CD4-positive, alpha-beta T cell treated with Interleukin-15 for 1 hour (primary cell): ENCODE measurements around the gene ALDH1A2.
"Not testable (repeated sequence)": the region's sequence is repeated elsewhere in the genome, so short reads cannot be mapped to it uniquely, and the experiment has no call there.

ENCODE experiments used
- DNase-seq: peaks from one replicate; pipeline ENCODE4 v3.0.0-alpha.2; 2020

ALDH1A2 gene

GRCh38 chr15:58066042-58066867, 744 bp upstream of the ALDH1A2 start:
- peak; percentile 49 for DNase-seq

DNA sequence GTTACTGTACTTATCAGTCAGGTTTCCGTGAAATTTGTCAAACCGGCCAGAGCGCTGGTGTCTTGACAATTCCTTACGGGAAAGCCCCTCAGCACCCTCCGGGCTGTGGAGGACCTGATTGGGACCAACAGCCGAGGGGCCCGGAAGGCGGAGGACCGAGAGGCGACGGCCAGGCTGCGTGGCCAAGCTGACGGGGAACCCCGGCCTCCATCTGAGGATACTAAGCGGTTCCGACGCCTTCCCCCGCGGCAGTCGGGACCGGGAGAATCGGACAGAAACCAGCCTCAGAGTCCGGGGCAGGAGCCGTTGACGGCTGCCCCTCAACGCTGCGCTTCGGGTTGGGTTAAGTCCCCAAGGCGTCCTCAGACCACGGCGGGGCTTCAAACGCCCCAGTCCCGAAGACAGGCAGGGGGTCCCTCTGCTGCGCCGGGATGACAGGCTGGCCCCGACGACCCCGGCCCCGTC, 499 bp downstream of the ALDH1A2 start:
- no peak for DNase-seq

GRCh38 chr15:58064082-58064979, 1.2 kb downstream of the ALDH1A2 start:
- no peak for DNase-seq

DNA sequence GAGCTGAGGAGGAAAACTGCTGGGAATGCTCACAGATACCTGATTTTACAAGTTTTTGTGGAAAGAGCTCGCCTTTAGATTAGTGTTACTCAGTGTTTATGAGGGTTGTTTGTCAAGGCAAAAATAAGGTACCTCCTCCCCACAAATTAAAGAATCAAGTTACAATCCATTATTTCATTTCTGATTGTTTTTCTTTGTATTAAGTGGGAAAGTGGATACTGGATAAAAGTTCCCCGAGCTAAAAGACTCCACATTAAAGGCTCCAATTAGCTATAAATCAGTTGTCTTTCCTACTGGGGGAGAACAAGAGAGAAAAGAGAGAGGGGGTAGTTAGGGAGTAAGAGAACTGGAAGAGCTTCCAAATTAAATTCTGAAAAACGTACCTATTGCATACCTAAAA, 1.9 kb downstream of the ALDH1A2 start:
- DNase-seq, result no peak

DNA sequence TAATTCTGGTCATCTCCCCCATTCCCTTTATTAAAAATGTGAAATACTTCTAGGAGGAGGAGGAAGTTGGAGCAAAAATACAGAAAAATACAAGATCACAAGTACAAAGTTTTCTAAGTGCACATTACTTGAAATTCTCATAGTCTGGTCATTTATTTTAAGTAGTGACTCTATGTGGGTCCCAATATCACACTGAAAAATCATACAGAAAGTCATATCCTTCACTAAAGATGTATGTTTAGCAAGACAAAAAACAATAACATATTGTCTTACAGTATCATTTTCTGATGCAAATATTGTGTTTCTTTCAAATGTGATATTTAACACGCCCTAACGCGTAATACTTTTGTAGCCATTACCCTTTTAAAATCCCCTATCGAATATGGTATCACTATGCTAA, 2.5 kb downstream of the ALDH1A2 start:
- DNase-seq, result no peak

GRCh38 chr15:58062175-58062574, 3.3 kb downstream of the ALDH1A2 start:
- DNase-seq, result no peak

GRCh38 chr15:58060575-58060974, 4.9 kb downstream of the ALDH1A2 start:
- DNase-seq, result no peak

- no peak for DNase-seq
Measured at GRCh38 chr15:58058729-58059128, 6.8 kb downstream of the ALDH1A2 start.

- DNase-seq, result no peak
Measured at GRCh38 chr15:58058073-58058472, 7.4 kb downstream of the ALDH1A2 start.

- no peak for DNase-seq
Measured at GRCh38 chr15:58057559-58057958, 8.0 kb downstream of the ALDH1A2 start.

DNA sequence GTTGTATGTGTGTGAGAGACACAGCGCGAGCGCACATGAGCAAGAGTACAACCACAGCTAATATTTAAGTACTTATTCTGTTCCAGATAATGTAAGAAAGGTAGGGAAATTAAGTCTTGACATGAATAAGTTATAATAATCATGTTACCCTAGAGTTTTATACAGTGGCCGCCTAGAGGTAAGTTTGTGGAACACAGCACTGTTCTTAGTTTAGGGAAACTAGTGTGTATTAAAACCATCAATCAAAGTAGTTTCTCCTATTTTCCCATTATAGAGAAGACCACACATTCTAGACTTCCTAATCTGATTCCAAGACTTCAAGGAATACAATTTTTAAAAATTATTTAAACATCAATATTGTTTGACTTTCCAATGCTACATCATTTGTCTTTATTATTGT, 9.5 kb downstream of the ALDH1A2 start:
- no peak for DNase-seq

GRCh38 chr15:58053315-58054153, 12.0 kb downstream of the ALDH1A2 start:
- no peak for DNase-seq

DNA sequence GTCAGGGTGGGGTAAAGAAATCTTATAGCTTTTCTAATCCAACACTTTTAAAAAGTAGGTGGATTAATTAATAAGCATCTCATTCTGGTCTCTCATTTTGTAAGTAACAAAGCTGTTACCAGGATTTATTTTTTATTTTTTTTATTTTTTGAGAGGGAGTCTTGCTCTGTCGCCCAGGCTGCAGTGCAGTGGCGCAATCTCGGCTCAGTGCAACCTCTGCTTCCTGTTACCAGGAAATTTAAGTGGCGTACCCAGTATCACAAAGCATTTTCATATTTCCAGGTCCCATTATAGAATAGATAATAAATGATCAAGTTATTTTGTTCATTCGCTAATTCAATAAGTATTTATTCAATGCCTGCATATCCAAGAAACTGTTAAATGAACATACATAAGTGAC, 13.2 kb downstream of the ALDH1A2 start:
- DNase-seq, result no peak

DNA sequence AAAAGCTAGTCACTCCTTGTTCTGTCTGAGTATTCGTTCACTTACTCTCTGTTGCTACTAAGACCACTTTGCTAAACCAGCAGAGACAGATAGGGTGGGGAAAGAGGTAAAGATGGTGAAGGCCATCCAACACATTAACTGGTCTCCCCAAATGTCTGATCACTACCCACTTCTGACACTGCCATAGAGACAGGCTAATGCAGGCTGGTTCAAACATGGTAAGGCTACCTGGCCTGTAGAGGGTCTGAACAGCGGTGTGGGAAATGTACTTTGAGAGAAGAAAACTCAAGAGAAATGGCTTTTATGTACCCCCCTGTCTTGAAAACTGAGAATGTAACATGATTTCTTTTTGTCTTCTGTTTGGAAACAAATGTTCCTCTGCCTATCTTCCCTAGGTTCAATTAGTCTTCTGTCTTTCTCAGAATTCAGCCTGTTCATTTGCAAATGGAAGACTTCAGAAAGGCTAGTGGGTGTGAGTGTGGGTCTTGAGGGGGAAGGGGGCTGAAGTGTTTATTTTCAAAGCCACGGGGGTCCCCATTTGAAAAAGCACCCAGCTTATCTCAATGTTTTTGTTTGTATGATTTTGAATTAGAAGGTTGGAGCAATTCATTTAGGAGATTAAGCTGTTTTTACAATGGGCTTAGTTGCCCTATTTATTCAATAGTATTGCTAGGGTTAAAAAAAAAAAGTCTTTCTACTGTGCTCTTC, 15.8 kb downstream of the ALDH1A2 start:
- no peak for DNase-seq

- no peak for DNase-seq
Measured at GRCh38 chr15:58048261-58048660, 17.2 kb downstream of the ALDH1A2 start.

DNA sequence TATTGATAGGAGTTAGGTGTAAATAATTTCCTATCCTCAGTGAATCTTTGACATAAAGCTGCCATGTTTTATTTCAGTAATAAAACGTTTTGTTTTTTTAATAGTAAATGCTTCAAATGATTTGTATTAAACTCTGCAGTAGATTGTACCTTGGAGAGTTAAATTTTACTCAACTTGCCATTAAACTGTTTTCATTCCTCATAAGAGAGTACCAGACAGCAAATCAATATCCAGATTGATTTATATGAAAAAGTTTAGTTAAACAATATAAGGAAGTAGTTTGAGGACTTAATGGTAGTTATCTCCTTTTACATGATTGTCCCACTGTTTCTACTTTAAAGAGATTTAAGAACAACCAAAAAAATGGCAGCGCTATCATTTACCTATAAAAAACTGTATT, 18.4 kb downstream of the ALDH1A2 start:
- no peak for DNase-seq

GRCh38 chr15:58046467-58046866, 19.0 kb downstream of the ALDH1A2 start:
- no peak for DNase-seq

- not testable (repeated sequence) for DNase-seq
Measured at GRCh38 chr15:58045376-58045775, 20.1 kb downstream of the ALDH1A2 start.

DNA sequence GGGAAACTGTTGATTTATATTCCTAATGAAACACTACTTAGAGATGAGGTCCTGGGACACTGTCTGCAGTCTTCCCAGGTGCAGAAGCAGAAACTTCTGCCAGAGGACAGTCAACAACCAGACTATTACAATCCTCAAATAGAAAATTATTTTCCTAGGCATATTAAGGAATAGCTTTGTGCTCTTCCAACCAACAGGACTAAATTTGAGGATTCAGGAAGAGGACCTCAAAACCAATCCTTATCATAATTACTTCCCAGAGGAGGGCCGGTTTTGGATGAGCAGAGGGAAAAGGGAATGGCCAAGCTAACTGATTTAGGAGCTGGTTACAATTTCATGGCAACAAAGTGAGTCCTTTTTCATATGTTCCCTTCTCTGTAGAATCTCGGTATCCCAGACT, 21.0 kb downstream of the ALDH1A2 start:
- DNase-seq, result no peak

DNA sequence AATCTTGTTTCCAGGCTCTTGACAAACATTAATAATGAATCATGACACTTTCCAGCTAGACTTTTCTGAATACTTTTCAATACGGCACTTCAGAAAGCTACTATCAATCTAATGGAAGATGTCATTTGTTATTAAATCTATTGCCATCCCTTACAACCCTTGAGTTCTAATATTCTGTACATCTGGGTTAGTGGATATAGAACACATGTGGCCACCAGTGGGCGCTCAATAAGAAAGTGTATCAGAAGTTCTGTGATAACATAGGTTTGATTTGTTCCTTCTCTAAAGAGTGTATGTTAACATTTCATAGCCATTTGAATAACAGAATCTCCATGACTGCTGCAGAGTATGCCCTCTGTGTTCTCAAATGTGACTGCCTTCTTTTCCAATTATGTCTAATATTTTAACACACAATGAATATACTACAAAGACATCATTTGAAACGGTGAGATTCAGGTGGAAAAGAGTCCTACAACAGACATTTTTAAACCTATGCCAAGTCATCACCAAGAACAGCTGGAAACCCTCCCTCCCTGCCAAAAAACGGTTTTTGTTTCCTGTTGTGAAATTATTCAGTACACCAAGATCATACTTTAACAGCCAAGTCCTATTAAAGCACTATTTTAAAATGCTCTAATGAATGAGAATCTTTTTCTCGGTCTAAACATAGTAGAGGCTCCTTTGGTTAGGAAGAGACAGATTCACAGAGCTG, 22.2 kb downstream of the ALDH1A2 start:
- no peak for DNase-seq

DNA sequence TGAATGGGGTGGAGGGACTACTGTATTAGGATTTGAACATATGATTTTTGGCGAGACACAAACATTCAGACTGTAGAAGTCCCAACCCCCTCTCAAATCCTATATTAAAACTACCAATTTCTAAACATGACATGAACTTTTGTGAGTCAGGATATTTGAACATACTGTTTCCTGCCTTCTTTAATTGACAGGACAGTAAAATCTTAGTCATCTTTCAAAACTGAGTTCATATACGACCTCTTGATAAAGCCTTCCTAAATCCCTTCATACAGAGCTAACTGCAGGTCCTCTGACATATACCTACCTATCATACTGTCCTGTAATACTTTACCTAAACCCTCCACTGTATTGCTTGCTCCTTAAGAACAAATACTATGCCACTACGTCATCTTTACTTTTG, 23.5 kb downstream of the ALDH1A2 start:
- DNase-seq, result no peak

DNA sequence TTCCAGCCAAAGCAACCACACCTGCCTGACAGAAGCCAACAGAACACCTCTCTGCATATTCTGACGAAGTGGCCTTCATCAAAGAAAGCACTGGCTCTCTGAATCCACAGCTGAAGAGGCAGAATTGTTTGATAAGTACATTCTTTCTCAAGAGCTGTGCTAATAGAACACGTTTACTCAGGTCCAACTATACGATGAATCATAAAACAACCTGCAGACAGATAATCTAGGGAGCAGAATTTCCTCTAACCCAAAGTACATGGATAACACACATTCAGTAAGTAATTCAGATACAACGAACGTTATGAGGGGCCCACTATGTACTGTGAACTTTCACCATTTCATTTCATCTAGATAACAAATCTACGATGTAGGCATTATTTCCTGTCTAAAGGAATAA, 25.4 kb downstream of the ALDH1A2 start:
- no peak for DNase-seq
